Choroid plexus epithelial cell (primary cell): Measurements from ENCODE around the gene ITPR2.

Experiments used
- DNase-seq: peaks from one replicate; pipeline ENCODE4 v3.0.0-alpha.2; 2010; ENCODE audit warnings: low read depth
- H3K4me3 ChIP-seq: 2 replicates; pipeline ENCODE4 v1.5.1; 2011; ENCODE audit warnings: low read depth, mild to moderate bottlenecking, control low read depth, low read length, moderate library complexity
- TF ChIP-seq, protein P1 (sequence below): conservative IDR thresholded peaks from 2 replicates; pipeline ENCODE4 v1.5.1; 2011; ENCODE audit warnings: low read depth, mild to moderate bottlenecking, control low read depth, inconsistent platforms, low read length, moderate library complexity

The ITPR2 gene

GRCh38 chr12:26861690-26862089 is 28.7 kb upstream of the ITPR2 start:
- TF ChIP-seq, protein P1, sequence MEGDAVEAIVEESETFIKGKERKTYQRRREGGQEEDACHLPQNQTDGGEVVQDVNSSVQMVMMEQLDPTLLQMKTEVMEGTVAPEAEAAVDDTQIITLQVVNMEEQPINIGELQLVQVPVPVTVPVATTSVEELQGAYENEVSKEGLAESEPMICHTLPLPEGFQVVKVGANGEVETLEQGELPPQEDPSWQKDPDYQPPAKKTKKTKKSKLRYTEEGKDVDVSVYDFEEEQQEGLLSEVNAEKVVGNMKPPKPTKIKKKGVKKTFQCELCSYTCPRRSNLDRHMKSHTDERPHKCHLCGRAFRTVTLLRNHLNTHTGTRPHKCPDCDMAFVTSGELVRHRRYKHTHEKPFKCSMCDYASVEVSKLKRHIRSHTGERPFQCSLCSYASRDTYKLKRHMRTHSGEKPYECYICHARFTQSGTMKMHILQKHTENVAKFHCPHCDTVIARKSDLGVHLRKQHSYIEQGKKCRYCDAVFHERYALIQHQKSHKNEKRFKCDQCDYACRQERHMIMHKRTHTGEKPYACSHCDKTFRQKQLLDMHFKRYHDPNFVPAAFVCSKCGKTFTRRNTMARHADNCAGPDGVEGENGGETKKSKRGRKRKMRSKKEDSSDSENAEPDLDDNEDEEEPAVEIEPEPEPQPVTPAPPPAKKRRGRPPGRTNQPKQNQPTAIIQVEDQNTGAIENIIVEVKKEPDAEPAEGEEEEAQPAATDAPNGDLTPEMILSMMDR, result no peak
- H3K4me3 ChIP-seq, result no peak overlapping the region
- DNase-seq, result no peak

GRCh38 chr12:26857465-26858176 is 24.6 kb upstream of the ITPR2 start:
- TF ChIP-seq, protein P1, result no peak
- no peak overlapping the region for H3K4me3 ChIP-seq
- no peak for DNase-seq

DNA sequence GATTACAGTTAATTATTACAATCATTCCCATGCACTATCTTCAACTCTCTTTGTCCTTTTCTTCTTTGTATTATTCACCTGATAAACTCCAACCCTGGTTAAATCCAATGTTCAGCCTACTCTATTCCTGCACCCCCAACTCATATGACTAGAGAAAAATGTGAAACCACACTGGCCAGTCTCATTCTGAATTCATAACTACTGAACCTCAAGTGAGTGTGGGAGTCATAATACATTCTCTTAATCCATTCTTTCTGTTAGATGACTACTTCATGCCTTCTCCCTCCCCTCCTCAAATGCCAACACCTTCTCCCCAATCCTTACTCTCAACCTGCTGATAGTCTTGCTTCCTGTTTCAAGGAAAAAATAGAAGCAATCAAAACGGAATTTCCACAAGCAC is 22.3 kb upstream of the ITPR2 start:
- DNase-seq, result no peak
- TF ChIP-seq, protein P1, result no peak

DNA sequence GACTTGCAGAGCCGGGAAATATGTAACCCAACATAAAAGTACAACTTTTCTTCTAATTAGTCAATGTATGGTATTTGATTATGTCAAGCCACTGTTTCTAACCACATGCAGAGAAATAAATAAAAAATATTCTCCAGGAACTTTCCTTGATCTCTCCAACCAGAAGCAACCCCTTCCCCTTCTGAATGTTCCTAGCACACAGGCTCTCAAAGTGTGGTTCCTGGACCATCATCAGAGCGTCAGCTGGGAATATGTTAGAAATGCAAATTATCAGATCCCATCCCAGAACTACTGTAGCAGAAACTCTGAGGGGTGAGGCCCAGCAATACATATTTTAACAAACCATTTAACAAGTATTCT is 21.0 kb upstream of the ITPR2 start:
- no peak for DNase-seq
- TF ChIP-seq, protein P1, result no peak
- H3K4me3 ChIP-seq, result no peak overlapping the region

More for the DNA sequence above, 22.3 kb upstream of the ITPR2 start:
- no peak overlapping the region for H3K4me3 ChIP-seq

GRCh38 chr12:26853303-26854030 is 20.5 kb upstream of the ITPR2 start:
- peak; percentile 82 for DNase-seq
- TF ChIP-seq, protein P1, result peak; percentile 98
- H3K4me3 ChIP-seq, result no peak overlapping the region

DNA sequence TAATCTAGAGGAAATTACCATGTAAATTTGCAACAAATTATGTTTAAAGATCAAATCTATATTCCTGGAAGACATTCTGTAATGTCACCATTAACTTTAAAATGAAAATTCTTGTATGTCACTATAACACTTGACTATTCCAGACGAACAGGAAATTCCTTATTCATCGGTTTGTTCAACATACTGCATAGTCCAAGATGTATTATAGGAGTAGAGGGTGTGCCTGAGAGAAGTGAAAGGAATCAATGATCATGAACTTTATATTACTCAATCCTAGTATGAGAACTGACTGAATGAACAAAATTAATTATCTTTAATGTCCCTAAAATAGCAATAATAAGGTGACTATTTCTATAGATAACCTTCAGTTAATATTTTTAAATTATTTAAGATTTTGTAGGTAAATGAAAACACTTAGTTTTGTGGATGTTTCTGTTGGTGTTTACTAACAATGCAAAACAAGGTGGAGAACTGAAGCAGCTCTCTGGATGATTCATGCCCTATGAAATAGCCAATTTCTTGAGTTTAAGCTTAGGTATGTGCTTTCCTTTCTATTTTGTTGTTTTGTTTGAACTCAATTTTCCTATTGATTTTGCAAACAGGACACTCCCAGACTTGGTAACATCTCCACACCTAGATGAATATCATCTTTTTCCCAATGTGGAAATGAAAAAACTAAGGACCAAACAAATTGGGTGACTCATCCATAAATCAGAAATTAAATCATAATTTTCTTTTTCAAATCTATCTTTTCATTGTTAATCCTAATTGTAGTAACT is 18.2 kb upstream of the ITPR2 start:
- no peak for DNase-seq
- H3K4me3 ChIP-seq, result no peak overlapping the region
- TF ChIP-seq, protein P1, result no peak
